Cardiac fibroblast (primary cell): ENCODE measurements around the gene MAGEA8.
A peak's percentile ranks its signal among the peaks of the same experiment; 100 is the strongest.
"Not testable (repeated sequence)": the region's sequence is repeated elsewhere in the genome, so short reads cannot be mapped to it uniquely, and the experiment has no call there.

Experiments used
- DNase-seq, 2 donors: peaks; one replicate each; pipeline versions ENCODE4 v3.0.0 to v3.0.0-alpha.2; 2010; ENCODE audit warnings: low read depth in 2 of 2
- H3K4me3 ChIP-seq, 2 donors: replicated peaks in 1 of 2; 1 replicate in 1 of 2; 2 replicates in 1 of 2; pipeline ENCODE4 v1.5.1; 2011; ENCODE audit warnings: low read depth in 2 of 2, low read length in 2 of 2, mild to moderate bottlenecking in 2 of 2, moderate library complexity in 1 of 2
- CTCF ChIP-seq: IDR thresholded peaks from one replicate; pipeline ENCODE4 v1.5.1; 2011; ENCODE audit warnings: low read depth, mild to moderate bottlenecking, low read length, inconsistent platforms

The MAGEA8 gene

GRCh38 chrX:149865390-149865789 is 15.6 kb upstream of the MAGEA8 start:
- DNase-seq: no peak
- no peak for TF ChIP-seq CTCF
- H3K4me3 ChIP-seq: no peak overlapping the region

GRCh38 chrX:149867488-149867887 is 13.5 kb upstream of the MAGEA8 start:
- TF ChIP-seq CTCF: no peak
- no peak overlapping the region for H3K4me3 ChIP-seq
- no peak for DNase-seq

- no peak for DNase-seq
- no peak overlapping the region for H3K4me3 ChIP-seq
- no peak for TF ChIP-seq CTCF
Observed at GRCh38 chrX:149870840-149871239, 10.1 kb upstream of the MAGEA8 start.

GRCh38 chrX:149871433-149871832 is 9.6 kb upstream of the MAGEA8 start:
- no peak for TF ChIP-seq CTCF
- DNase-seq: no peak
- no peak overlapping the region for H3K4me3 ChIP-seq

- TF ChIP-seq CTCF: peak; percentile 50
- DNase-seq: peak; percentile 2 to 19
- no peak overlapping the region for H3K4me3 ChIP-seq
Observed at GRCh38 chrX:149871940-149872339, 9.0 kb upstream of the MAGEA8 start.

- H3K4me3 ChIP-seq: no peak overlapping the region
- no peak for DNase-seq
- TF ChIP-seq CTCF: no peak
Observed at GRCh38 chrX:149877157-149877556, 3.8 kb upstream of the MAGEA8 start.

- no peak overlapping the region for H3K4me3 ChIP-seq
- DNase-seq: peak in 1 of 2 donors; percentile 10
- TF ChIP-seq CTCF: no peak
Observed at GRCh38 chrX:149877636-149878035, 3.3 kb upstream of the MAGEA8 start.

GRCh38 chrX:149890828-149891227 is 9.8 kb downstream of the MAGEA8 start:
- not testable (repeated sequence) for DNase-seq, H3K4me3 ChIP-seq
